Endothelial cell of umbilical vein (primary cell): ENCODE results near the gene UQCRHL. TPM values are rescaled to one million over a fixed set of nuclear protein-coding genes. Genes with fewer than 3 reads are reported as not detected.

Experiments used
- BruUV-seq: library from RNA; stranded (reverse); fragments of 400-500 nt; replicated peaks from 2 replicates; lab custom pipeline; 2021; lab: Mats Ljungman, UMichigan
- CTCF ChIA-PET: fragments of 300-600, 350-600 bp; sonication (Branson Sonifier 250); formaldehyde crosslinking; loops from one replicate; lab custom pipeline; 2021; ENCODE audit warnings: antibody characterized with exemption, inconsistent platforms; lab: Charles Lee
- POLR2A ChIA-PET: fragments of 300-600, 350-600 bp; sonication (Branson Sonifier 250); formaldehyde crosslinking; loops from one replicate; lab custom pipeline; 2021; ENCODE audit warnings: antibody characterized with exemption, inconsistent platforms; lab: Charles Lee
- DNase-seq: peaks from one replicate; pipeline ENCODE4 v3.0.0-alpha.2; 2011; ENCODE audit warnings: low read depth, low spot score
- FAIRE-seq: peaks from 2 replicates; lab custom pipeline; 2011; peaks lifted over from hg19 to GRCh38; lab: Jason Lieb, UNC
- H2AFZ ChIP-seq: 2 replicates; pipeline ENCODE4 v1.6.0; 2012; ENCODE audit warnings: low read depth, low read length, control low read depth, inconsistent platforms
- H3K27ac ChIP-seq: 2 replicates; pipeline ENCODE4 v1.5.1; 2011; ENCODE audit warnings: low read depth, mild to moderate bottlenecking, control low read depth, low read length, moderate library complexity; ENCODE audit not compliant: insufficient read depth
- H3K27me3 ChIP-seq, 2 experiments: 2 replicates each; pipeline versions ENCODE4 v1.6.0 to v1.6.1; 2011; ENCODE audit warnings: low read length in 2 of 2, mixed read lengths in 1 of 2; ENCODE audit not compliant: control insufficient read depth in 2 of 2, insufficient read depth in 2 of 2
- H3K36me3 ChIP-seq, 2 experiments: 2 replicates in 1 of 2; 3 replicates in 1 of 2; pipeline ENCODE4 v1.5.1; 2011; ENCODE audit warnings: low read length in 2 of 2, mild to moderate bottlenecking in 1 of 2, moderate library complexity in 1 of 2; ENCODE audit not compliant: control insufficient read depth in 2 of 2, insufficient read depth in 2 of 2; ENCODE audit errors: extremely low read depth in 1 of 2
- H3K4me1 ChIP-seq: 3 replicates; pipeline ENCODE4 v1.5.1; 2011; ENCODE audit warnings: mild to moderate bottlenecking, low read length; ENCODE audit not compliant: control insufficient read depth, insufficient read depth; ENCODE audit errors: extremely low read depth
- H3K4me2 ChIP-seq: 2 replicates; pipeline ENCODE4 v1.6.1; 2011; ENCODE audit warnings: low read length, control low read depth, mixed read lengths; ENCODE audit not compliant: insufficient read depth
- H3K4me3 ChIP-seq, 3 experiments: fragments of 200-600 bp in 1 of 3; sonication (generic), shearing (Covaris generic) in 1 of 3; replicated peaks in 1 of 3; 2 replicates each; pipeline ENCODE4 v1.5.1; 2011 to 2016; ENCODE audit warnings: control low read depth in 3 of 3, low read length in 3 of 3, mild to moderate bottlenecking in 2 of 3, inconsistent platforms in 1 of 3, low read depth in 1 of 3, moderate library complexity in 1 of 3; ENCODE audit not compliant: insufficient read depth in 1 of 3
- H3K79me2 ChIP-seq: 2 replicates; pipeline ENCODE4 v1.6.0; 2012; ENCODE audit warnings: low read length, inconsistent platforms; ENCODE audit not compliant: control insufficient read depth, insufficient read depth
- H3K9ac ChIP-seq: replicated peaks from 2 replicates; pipeline ENCODE3; 2011; ENCODE audit warnings: low read length, control low read depth; ENCODE audit not compliant: insufficient read depth; ENCODE audit errors: extremely low read depth
- H3K9me1 ChIP-seq: replicated peaks from 3 replicates; pipeline ENCODE4 v1.6.0; 2011; ENCODE audit warnings: mild to moderate bottlenecking, low read length; ENCODE audit not compliant: control insufficient read depth, insufficient read depth; ENCODE audit errors: extremely low read depth
- H3K9me3 ChIP-seq: replicated peaks from 2 replicates; pipeline ENCODE4 v1.5.1; 2012; ENCODE audit warnings: low read length, inconsistent platforms; ENCODE audit not compliant: control insufficient read depth, insufficient read depth
- H4K20me1 ChIP-seq: replicated peaks from 2 replicates; pipeline ENCODE3; 2011; ENCODE audit warnings: mild to moderate bottlenecking, low read length; ENCODE audit not compliant: control insufficient read depth, insufficient read depth; ENCODE audit errors: extremely low read depth
- EZH2 ChIP-seq: IDR thresholded peaks from 2 replicates; pipeline ENCODE4 v1.6.1; 2012; ENCODE audit warnings: borderline replicate concordance, low read depth, mild to moderate bottlenecking, moderate library complexity, low read length, inconsistent platforms; ENCODE audit not compliant: severe bottlenecking
- FOS ChIP-seq: IDR thresholded peaks from 2 replicates; pipeline ENCODE4 v1.6.1; 2011; ENCODE audit warnings: mild to moderate bottlenecking, low read length, moderate library complexity, borderline replicate concordance; ENCODE audit not compliant: insufficient read depth
- GATA2 ChIP-seq: IDR thresholded peaks from 2 replicates; pipeline ENCODE4 v1.7.0; 2011; ENCODE audit warnings: low read depth, mild to moderate bottlenecking, moderate library complexity, mixed read lengths, low read length; ENCODE audit not compliant: insufficient read length, insufficient read depth
- JUN ChIP-seq: IDR thresholded peaks from 2 replicates; pipeline ENCODE4 v1.6.1; 2011; ENCODE audit warnings: borderline replicate concordance, low read depth; ENCODE audit not compliant: insufficient read length, insufficient read depth
- MAX ChIP-seq: IDR thresholded peaks from 2 replicates; pipeline ENCODE4 v1.6.1; 2011; ENCODE audit not compliant: insufficient read depth, insufficient read length
- MYC ChIP-seq: IDR thresholded peaks from one replicate; pipeline ENCODE4 v1.6.1; 2011; ENCODE audit warnings: mild to moderate bottlenecking, low read depth, low read length
- POLR2A ChIP-seq: IDR thresholded peaks from 2 replicates; pipeline ENCODE4 v1.6.1; 2012; ENCODE audit warnings: low read depth, mild to moderate bottlenecking, control low read depth, low read length
- POLR2AphosphoS5 ChIP-seq: IDR thresholded peaks from 2 replicates; pipeline ENCODE4 v1.6.1; 2012; ENCODE audit warnings: low read depth, mild to moderate bottlenecking, control low read depth, low read length, moderate library complexity; ENCODE audit not compliant: insufficient read depth
- dilution Hi-C: fragments of 300-500 bp; cut with MboI; formaldehyde crosslinking; loops from one replicate; pipeline ENCODE4 v1.15.0; 2019; ENCODE audit warnings: low sequenced_read_pairs; ENCODE audit not compliant: extremely low pct_ligation_motif_present
- intact Hi-C: fragments of 100-400 bp; cut with micrococcal nuclease; formaldehyde crosslinking; loops from one replicate; pipeline ENCODE4 v1.10.0; 2022
- polyA plus RNA-seq, 4 experiments: library from polyadenylated mRNA; depleted of rRNA in 3 of 4; stranded (reverse) in 3 of 4; unstranded in 1 of 4; fragments of >200 nt; gene quantifications; 2 replicates each; pipeline versions ENCODE4 v1.2.1 to v1.2.3, GENCODE V29; 2011 to 2012; ENCODE audit warnings: missing spikeins in 1 of 4
- total RNA-seq: library from RNA; stranded (reverse); gene quantifications from 2 replicates; pipeline ENCODE4 v1.2.3, GENCODE V29; 2021
- TF ChIP-seq, protein P1 (sequence below), 2 donors: IDR thresholded peaks; 1 replicate in 1 of 2; 2 replicates in 1 of 2; pipeline ENCODE4 v1.5.1; 2011; ENCODE audit warnings: low read length in 2 of 2, mild to moderate bottlenecking in 2 of 2, moderate library complexity in 2 of 2, control low read depth in 1 of 2, inconsistent platforms in 1 of 2, low read depth in 1 of 2; ENCODE audit not compliant: insufficient read depth in 1 of 2; ENCODE audit errors: extremely low read depth in 1 of 2

The UQCRHL gene
- total and polyA plus RNA-seq, 2 donors (not counting 3 experiments of a cell fraction or from before 2014, with no cell fraction given): 0.92 to 1.4 TPM

GRCh38 chr1:15826810-15827507 lies 19.5 kb upstream of the UQCRHL start:
- Histone ChIP-seq H3K79me2 (no peaks in the 10 kb centered on the region), H3K9me3 (no peaks in the 10 kb centered on the region), H3K27me3 (no peaks in the 10 kb centered on the region), H3K36me3 (no peaks in the 10 kb centered on the region), H3K9ac (no peak overlapping the region), H3K9me1 (no peaks in the 10 kb centered on the region), H3K4me1 (no peaks in the 10 kb centered on the region), H2AFZ (no peak overlapping the region), H3K27ac (no peak overlapping the region), H4K20me1 (no peaks in the 10 kb centered on the region), H3K4me3 (no peak overlapping the region), H3K4me2 (no peak overlapping the region)
- intact Hi-C loops (no loop called here), dilution Hi-C loops (no loop called here)
- FAIRE-seq (no peak), DNase-seq (no peak)
- ChIA-PET POLR2A (no interaction called here), CTCF (interaction anchor here (1.3 kb wide), 1 partner anchor 11 kb away, joined by 10 read pairs; no protein-coding TSS in a partner anchor)
- no TSS peak for BruUV-seq
- TF ChIP-seq, protein P1, sequence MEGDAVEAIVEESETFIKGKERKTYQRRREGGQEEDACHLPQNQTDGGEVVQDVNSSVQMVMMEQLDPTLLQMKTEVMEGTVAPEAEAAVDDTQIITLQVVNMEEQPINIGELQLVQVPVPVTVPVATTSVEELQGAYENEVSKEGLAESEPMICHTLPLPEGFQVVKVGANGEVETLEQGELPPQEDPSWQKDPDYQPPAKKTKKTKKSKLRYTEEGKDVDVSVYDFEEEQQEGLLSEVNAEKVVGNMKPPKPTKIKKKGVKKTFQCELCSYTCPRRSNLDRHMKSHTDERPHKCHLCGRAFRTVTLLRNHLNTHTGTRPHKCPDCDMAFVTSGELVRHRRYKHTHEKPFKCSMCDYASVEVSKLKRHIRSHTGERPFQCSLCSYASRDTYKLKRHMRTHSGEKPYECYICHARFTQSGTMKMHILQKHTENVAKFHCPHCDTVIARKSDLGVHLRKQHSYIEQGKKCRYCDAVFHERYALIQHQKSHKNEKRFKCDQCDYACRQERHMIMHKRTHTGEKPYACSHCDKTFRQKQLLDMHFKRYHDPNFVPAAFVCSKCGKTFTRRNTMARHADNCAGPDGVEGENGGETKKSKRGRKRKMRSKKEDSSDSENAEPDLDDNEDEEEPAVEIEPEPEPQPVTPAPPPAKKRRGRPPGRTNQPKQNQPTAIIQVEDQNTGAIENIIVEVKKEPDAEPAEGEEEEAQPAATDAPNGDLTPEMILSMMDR (IDR thresholded peaks at IDR 0.05; ENCODE audit: extremely low read depth in 1 of 2, insufficient read depth in 1 of 2, low read depth in 1 of 2, low read length in 2 of 2): no peak
- TF ChIP-seq POLR2A (no peak), JUN (no peak), MAX (no peak), POLR2AphosphoS5 (no peak), FOS (no peak), EZH2 (no peak), GATA2 (no peak), MYC (no peak)
